ENCODE measurements around the gene ALKBH8.

DNA sequence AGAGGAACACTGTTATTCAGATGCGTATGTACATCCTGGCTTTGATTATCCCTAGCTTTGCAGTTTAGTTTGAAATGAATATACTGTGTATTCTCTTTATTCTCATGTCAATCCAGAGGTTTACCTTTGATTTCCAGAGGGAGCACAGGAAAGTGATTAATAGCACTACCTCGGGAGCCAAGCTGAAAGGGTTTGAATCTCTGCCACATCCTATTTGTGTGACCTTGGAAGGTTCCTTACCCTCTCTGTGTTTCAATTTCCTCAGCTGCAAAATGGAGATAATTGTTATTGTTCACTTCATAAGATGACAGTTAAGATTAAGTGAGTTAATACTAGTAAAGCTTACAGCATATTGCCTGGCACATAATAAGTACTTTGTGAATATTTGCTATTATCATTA lies 43.3 kb upstream of the ALKBH8 start:
- TF ChIP-seq POLR2A (IDR thresholded peaks at IDR 0.05; ENCODE audit: low read length) (no peak), GATA1 (IDR thresholded peaks at IDR 0.05; ENCODE audit: low read depth, low read length) (no peak)
